ENCODE measurements around the gene NXN.
"Not testable (repeated sequence)": the region's sequence is repeated elsewhere in the genome, so short reads cannot be mapped to it uniquely, and the experiment has no call there.

NXN gene

GRCh38 chr17:855569-855968 is 124.0 kb downstream of the NXN start:
- no peak for DNase-seq

GRCh38 chr17:852850-853249 is 126.7 kb downstream of the NXN start:
- DNase-seq: not testable (repeated sequence)

GRCh38 chr17:852349-852748 is 127.2 kb downstream of the NXN start:
- DNase-seq: no peak

- no peak for DNase-seq
These were observed 127.7 kb downstream of the NXN start for GRCh38 chr17:851924-852323.

GRCh38 chr17:850851-851763 is 128.5 kb downstream of the NXN start:
- DNase-seq: no peak

- DNase-seq: no peak
These were observed 129.3 kb downstream of the NXN start for GRCh38 chr17:850086-850850.

- no peak for DNase-seq
These were observed 131.2 kb downstream of the NXN start for GRCh38 chr17:848402-848801.

GRCh38 chr17:846901-847843 is 132.4 kb downstream of the NXN start:
- no peak for DNase-seq

- DNase-seq: no peak
These were observed 138.3 kb downstream of the NXN start for GRCh38 chr17:841313-841712.

- DNase-seq: no peak
These were observed 141.1 kb downstream of the NXN start for GRCh38 chr17:838486-838885.

GRCh38 chr17:836151-836550 is 143.4 kb downstream of the NXN start:
- no peak for DNase-seq

GRCh38 chr17:835721-836120 is 143.9 kb downstream of the NXN start:
- not testable (repeated sequence) for DNase-seq

GRCh38 chr17:835263-835662 is 144.3 kb downstream of the NXN start:
- DNase-seq: no peak

GRCh38 chr17:834136-834535 is 145.4 kb downstream of the NXN start:
- no peak for DNase-seq

- no peak for DNase-seq
These were observed 148.6 kb downstream of the NXN start for GRCh38 chr17:830950-831349.

- DNase-seq: no peak
These were observed 149.2 kb downstream of the NXN start for GRCh38 chr17:830381-830780.

- not testable (repeated sequence) for DNase-seq
These were observed 150.0 kb downstream of the NXN start for GRCh38 chr17:829614-830013.

GRCh38 chr17:828761-829160 is 150.8 kb downstream of the NXN start:
- no peak for DNase-seq

GRCh38 chr17:826778-827177 is 152.8 kb downstream of the NXN start:
- DNase-seq: no peak

GRCh38 chr17:825216-825615 is 154.4 kb downstream of the NXN start:
- no peak for DNase-seq

- no peak for DNase-seq
These were observed 155.2 kb downstream of the NXN start for GRCh38 chr17:824378-824777.

- DNase-seq: no peak
These were observed 156.1 kb downstream of the NXN start for GRCh38 chr17:823501-823902.

- DNase-seq: no peak
These were observed 160.3 kb downstream of the NXN start for GRCh38 chr17:819251-819650.
